Nephron progenitor cell (in vitro differentiated cells): ENCODE measurements around the gene CCBE1.
A peak's percentile ranks its signal among the peaks of the same experiment; 100 is the strongest.
"Not testable (repeated sequence)": the region's sequence is repeated elsewhere in the genome, so short reads cannot be mapped to it uniquely, and the experiment has no call there.

Experiments used
- DNase-seq: peaks from one replicate; pipeline ENCODE4 v3.0.0; 2021
- H3K27ac Mint-ChIP-seq: 2 replicates; pipeline ENCODE4 v1.8.0; 2021; ENCODE audit warnings: mild to moderate bottlenecking, moderate library complexity, mixed read lengths
- H3K27me3 Mint-ChIP-seq: 2 replicates; pipeline ENCODE4 v1.8.0; 2021; ENCODE audit warnings: mild to moderate bottlenecking, low read depth, mixed read lengths; ENCODE audit not compliant: poor library complexity
- H3K36me3 Mint-ChIP-seq: 2 replicates; pipeline ENCODE4 v1.8.0; 2021; ENCODE audit warnings: low read depth, mixed read lengths
- H3K4me1 Mint-ChIP-seq: 2 replicates; pipeline ENCODE4 v1.8.0; 2021; ENCODE audit warnings: mixed read lengths
- H3K4me3 Mint-ChIP-seq: 2 replicates; pipeline ENCODE4 v1.8.0; 2021; ENCODE audit warnings: mild to moderate bottlenecking, moderate library complexity, mixed read lengths
- H3K9me3 Mint-ChIP-seq: 2 replicates; pipeline ENCODE4 v1.8.0; 2021; ENCODE audit warnings: mild to moderate bottlenecking, moderate library complexity, mixed read lengths
- CTCF ChIP-seq: fragments of 200-600 bp; sonication (generic); IDR thresholded peaks from 2 replicates; pipeline ENCODE4 v1.5.0; 2021; ENCODE audit warnings: antibody characterized with exemption

CCBE1 gene

DNA sequence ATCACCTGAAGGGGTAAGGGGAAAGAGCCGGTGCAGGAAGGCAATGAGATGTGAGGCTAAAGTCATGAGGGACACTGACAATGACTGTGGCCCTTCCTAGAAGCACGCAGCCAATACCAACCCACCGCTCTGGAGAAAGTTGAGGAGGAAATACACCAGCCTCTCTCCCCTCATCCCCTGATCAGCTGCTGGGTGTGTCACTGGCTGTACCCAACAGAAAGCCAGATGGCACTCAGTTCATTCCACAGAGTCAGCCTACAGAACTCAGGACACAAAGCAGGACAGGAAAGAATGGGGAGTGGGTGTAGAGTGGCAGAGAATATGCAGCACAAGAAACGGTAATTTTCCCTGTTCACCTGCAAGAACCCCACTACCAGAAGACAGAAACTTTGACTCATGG lies 29.7 kb downstream of the CCBE1 start:
- Mint-ChIP-seq H3K27me3 (no peaks in the 10 kb centered on the region), H3K4me1 (peaks cover 43% of the 10 kb centered on the region), H3K27ac (no peak overlapping the region), H3K9me3 (no peaks in the 10 kb centered on the region), H3K36me3 (no peaks in the 10 kb centered on the region), H3K4me3 (no peak overlapping the region)
- no peak for TF ChIP-seq CTCF
- no peak for DNase-seq

DNA sequence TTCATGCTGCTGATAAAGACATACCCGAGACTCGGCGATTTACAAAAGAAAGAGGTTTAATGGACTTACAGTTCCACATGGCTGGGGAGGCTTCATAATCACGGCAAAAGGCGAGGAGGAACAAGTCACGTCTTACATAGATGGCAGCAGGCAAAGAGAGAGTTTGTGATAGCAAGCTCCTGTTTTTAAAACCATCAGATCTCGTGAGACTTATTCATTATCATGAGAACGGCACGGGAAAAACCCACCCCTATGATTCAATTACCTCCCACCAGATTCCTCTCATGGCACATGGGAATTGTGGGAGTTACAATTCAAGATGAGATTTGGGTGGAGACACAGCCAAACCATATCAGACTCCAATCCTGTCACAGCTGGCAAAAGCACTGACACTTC lies 31.2 kb downstream of the CCBE1 start:
- H3K9me3 Mint-ChIP-seq, H3K36me3 Mint-ChIP-seq, H3K4me3 Mint-ChIP-seq, DNase-seq, H3K27me3 Mint-ChIP-seq: not testable (repeated sequence)
- Mint-ChIP-seq H3K4me1 (peaks cover 29% of the 10 kb centered on the region), H3K27ac (peak overlapping the region; percentile 6)

DNA sequence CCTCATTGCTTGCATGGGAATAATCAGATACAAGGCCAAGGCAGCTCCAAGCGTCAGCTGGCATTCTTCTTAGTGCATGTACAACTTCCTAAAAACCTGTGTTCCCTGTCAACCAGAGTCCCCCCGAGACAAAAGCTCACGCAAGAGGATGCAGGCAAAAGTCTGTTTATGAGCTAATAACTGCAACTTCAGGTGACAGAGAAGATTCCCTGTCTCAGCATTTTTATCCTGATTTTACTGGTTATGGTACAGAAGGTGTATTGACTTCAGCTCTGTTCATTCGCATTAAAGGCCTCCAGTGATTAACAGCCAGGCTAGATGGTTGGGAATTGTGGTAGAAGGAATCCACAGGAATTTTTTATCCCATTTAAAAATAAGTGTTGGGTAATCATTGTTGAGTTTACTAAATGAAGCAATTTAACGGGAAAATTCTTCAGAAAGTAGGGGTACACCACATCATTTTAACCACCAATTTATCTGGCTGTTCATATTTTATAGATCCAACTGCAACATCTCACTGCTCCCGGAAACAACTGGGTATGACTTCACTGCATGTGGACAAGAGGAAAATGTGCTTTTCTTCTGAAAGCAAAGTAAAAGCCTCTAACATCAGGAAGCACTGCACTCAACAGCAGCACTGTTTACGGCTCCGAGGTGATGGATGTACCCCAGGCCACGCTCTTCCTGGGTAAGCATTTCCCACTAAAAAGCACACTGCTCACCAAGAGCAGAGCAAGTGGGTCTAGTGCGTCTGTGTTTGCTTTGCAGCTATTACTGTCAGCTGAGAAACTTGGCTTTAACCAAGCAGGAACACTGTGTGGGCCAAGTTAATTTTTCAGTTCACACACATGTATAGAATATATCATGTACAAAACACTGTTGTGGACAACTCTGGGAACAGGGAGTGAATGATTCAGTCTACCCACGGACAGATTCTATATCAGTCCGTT lies 31.9 kb downstream of the CCBE1 start:
- Mint-ChIP-seq H3K27me3 (no peaks in the 10 kb centered on the region), H3K36me3 (no peaks in the 10 kb centered on the region), H3K27ac (peak overlapping the region; percentile 6), H3K9me3 (no peaks in the 10 kb centered on the region), H3K4me1 (peaks cover 34% of the 10 kb centered on the region), H3K4me3 (no peak overlapping the region)
- no peak for TF ChIP-seq CTCF
- DNase-seq: no peak

- H3K27ac Mint-ChIP-seq: no peak overlapping the region
- H3K4me1 Mint-ChIP-seq: peaks cover 44% of the 10 kb centered on the region
Observed at GRCh38 chr18:59664329-59664728, 32.9 kb downstream of the CCBE1 start.

DNA sequence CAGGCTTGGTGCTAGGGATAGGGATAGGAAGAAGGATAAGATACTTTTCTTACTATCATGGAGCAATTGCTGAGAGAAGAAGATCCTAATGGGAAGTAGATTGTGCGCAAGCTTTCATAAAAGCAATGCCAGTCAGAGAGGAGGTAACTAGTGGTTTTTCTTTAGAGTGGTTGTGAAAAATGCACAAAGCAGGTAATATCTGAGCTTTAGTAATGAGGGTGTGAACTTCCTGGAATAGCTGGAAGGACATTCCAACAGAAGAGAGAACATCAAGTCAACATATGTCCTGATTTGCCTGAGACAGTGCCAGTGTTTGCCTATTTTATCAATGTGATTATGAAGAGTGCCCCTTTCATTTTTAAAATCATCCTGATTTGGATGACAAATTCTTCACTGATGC lies 34.1 kb downstream of the CCBE1 start:
- DNase-seq: no peak
- no peak overlapping the region for H3K27ac Mint-ChIP-seq
- H3K4me3 Mint-ChIP-seq: no peak overlapping the region
- no peak for TF ChIP-seq CTCF
- H3K36me3 Mint-ChIP-seq: no peaks in the 10 kb centered on the region
- peaks cover 2% of the 10 kb centered on the region for H3K27me3 Mint-ChIP-seq
- H3K9me3 Mint-ChIP-seq: no peaks in the 10 kb centered on the region
- H3K4me1 Mint-ChIP-seq: peaks cover 51% of the 10 kb centered on the region

More at GRCh38 chr18:59664329-59664728, 32.9 kb downstream of the CCBE1 start:
- no peak for TF ChIP-seq CTCF
- H3K9me3 Mint-ChIP-seq: no peaks in the 10 kb centered on the region
- peaks cover 1% of the 10 kb centered on the region for H3K27me3 Mint-ChIP-seq
- no peak for DNase-seq
- H3K36me3 Mint-ChIP-seq: no peaks in the 10 kb centered on the region
- H3K4me3 Mint-ChIP-seq: no peak overlapping the region

GRCh38 chr18:59661891-59662701 lies 35.1 kb downstream of the CCBE1 start:
- Mint-ChIP-seq H3K9me3 (no peaks in the 10 kb centered on the region), H3K4me1 (peaks cover 58% of the 10 kb centered on the region), H3K36me3 (no peaks in the 10 kb centered on the region), H3K4me3 (no peak overlapping the region), H3K27ac (no peak overlapping the region), H3K27me3 (peaks cover 2% of the 10 kb centered on the region)
- TF ChIP-seq CTCF: no peak
- no peak for DNase-seq
